Transverse colon (tissue), 4 donors: Measurements from ENCODE around the gene AGPS. TPM values are rescaled to one million over a fixed set of nuclear protein-coding genes. Genes with fewer than 3 reads are reported as not detected.

Experiments used
- DNase-seq: peaks from one replicate; pipeline ENCODE4 v3.0.0-alpha.2; 2019
- H3K27ac ChIP-seq, 4 donors: fragments of 200-600 bp; sonication (generic); 2 replicates each; pipeline ENCODE4 v1.5.1; 2016 to 2018; ENCODE audit warnings: inconsistent platforms in 4 of 4
- H3K27me3 ChIP-seq: fragments of 200-600 bp; sonication (generic); 2 replicates; pipeline ENCODE4 v1.5.1; 2017; ENCODE audit warnings: inconsistent platforms
- H3K36me3 ChIP-seq, 4 donors: fragments of 200-600 bp; sonication (generic); 2 replicates each; pipeline ENCODE4 v1.5.1; 2017 to 2019; ENCODE audit warnings: inconsistent platforms in 4 of 4
- H3K4me1 ChIP-seq, 4 donors: fragments of 200-600 bp; sonication (generic); 2 replicates each; pipeline ENCODE4 v1.5.1; 2017 to 2020; ENCODE audit warnings: inconsistent platforms in 4 of 4
- H3K4me3 ChIP-seq, 4 donors: fragments of 200-600 bp; sonication (generic); 1 replicate in 1 of 4; 2 replicates in 3 of 4; pipeline versions ENCODE4 v1.5.1 to v1.6.1; 2017 to 2019; ENCODE audit warnings: inconsistent platforms in 4 of 4
- H3K9me3 ChIP-seq, 2 donors: fragments of 200-600 bp; sonication (generic); 2 replicates each; pipeline ENCODE4 v1.5.1; 2017 to 2019; ENCODE audit warnings: inconsistent platforms in 2 of 2
- CTCF ChIP-seq, 5 experiments: fragments of 200-600 bp in 3 of 5; fragments of 450-650 bp in 2 of 5; sonication (generic) in 3 of 5; IDR thresholded peaks; 1 replicate in 2 of 5; 2 replicates in 3 of 5; pipeline ENCODE4 v1.5.1; 2016 to 2017; ENCODE audit warnings: antibody characterized with exemption in 5 of 5, inconsistent platforms in 3 of 5, mild to moderate bottlenecking in 2 of 5, moderate library complexity in 1 of 5
- EP300 ChIP-seq: sonication (generic); formaldehyde crosslinking; IDR thresholded peaks from one replicate; pipeline ENCODE4 v1.6.1; 2017; ENCODE audit warnings: antibody characterized with exemption, low read depth
- POLR2A ChIP-seq: fragments of 450-650 bp; IDR thresholded peaks from one replicate; pipeline ENCODE4 v1.6.1; 2016; ENCODE audit warnings: antibody characterized with exemption, mild to moderate bottlenecking, moderate library complexity
- POLR2AphosphoS5 ChIP-seq, 3 donors: sonication (generic); formaldehyde crosslinking; IDR thresholded peaks; one replicate each; pipeline ENCODE4 v1.6.1; 2016; ENCODE audit warnings: antibody characterized with exemption in 3 of 3
- WGBS, 2 donors: methylation state at CpG; one replicate each; pipeline ENCODE4 v1.1.5; 2018; ENCODE audit warnings: low coverage in 1 of 2; 5-methylcytosine and 5-hydroxymethylcytosine counted together
- in situ Hi-C, 4 donors: fragments of 200-750 bp; cut with MboI; loops; one replicate each; pipeline versions ENCODE4 v1.15.0 to v1.15.1; 2017; ENCODE audit warnings: low sequenced_read_pairs in 3 of 4, low pct_ligation_motif_present in 1 of 4, low pct_unique_long_range_greater_than_20kb in 1 of 4
- intact Hi-C: fragments of 100-400 bp; cut with DNase I; formaldehyde crosslinking; loops from one replicate; pipeline ENCODE4 v1.15.1; 2023; ENCODE audit warnings: low total_unique reads
- total RNA-seq, 4 donors: library from RNA; depleted of rRNA; stranded (reverse); fragments of >200 nt; gene quantifications; one replicate each; pipeline ENCODE4 v1.1.0, GENCODE V29; 2016

AGPS gene
- total RNA-seq, 4 donors from 2014 or later, result 15.0 to 81.6 (median 58.1) TPM

GRCh38 chr2:177380181-177380580, 12.4 kb upstream of the AGPS start:
- in situ Hi-C loops, result no loop called here
- no peaks in the 10 kb centered on the region for H3K9me3 ChIP-seq
- 91 to 100% methylated on average over 3 of the region's 3 CpGs for WGBS, 2 donors

GRCh38 chr2:177383935-177384334, 8.6 kb upstream of the AGPS start:
- no peak overlapping the region for H3K27ac ChIP-seq
- in situ Hi-C loops (no loop called here), intact Hi-C loops (no loop called here)
- no peaks in the 10 kb centered on the region for H3K36me3 ChIP-seq
- DNase-seq, result no peak
- WGBS, 2 donors, result 46 to 79% methylated on average over 2 of the region's 2 CpGs
- H3K9me3 ChIP-seq, result no peaks in the 10 kb centered on the region
- no peaks in the 10 kb centered on the region for H3K27me3 ChIP-seq
- TF ChIP-seq POLR2A (no peak), POLR2AphosphoS5 (IDR thresholded peaks at IDR 0.05) (no peak), CTCF (IDR thresholded peaks at IDR 0.05) (no peak), EP300 (no peak)
- H3K4me1 ChIP-seq, result no peaks in the 10 kb centered on the region
- H3K4me3 ChIP-seq, result no peak overlapping the region

More at GRCh38 chr2:177380181-177380580, 12.4 kb upstream of the AGPS start:
- H3K4me3 ChIP-seq, result no peak overlapping the region
- intact Hi-C loops, result no loop called here
- H3K4me1 ChIP-seq, result no peaks in the 10 kb centered on the region
- TF ChIP-seq POLR2A, result no peak
- H3K27me3 ChIP-seq, result no peaks in the 10 kb centered on the region
- no peak overlapping the region for H3K27ac ChIP-seq
- H3K36me3 ChIP-seq, result no peaks in the 10 kb centered on the region
- no peak for DNase-seq

GRCh38 chr2:177385151-177385550, 7.4 kb upstream of the AGPS start:
- 83 to 93% methylated on average over 1 to 2 of the region's 2 CpGs for WGBS, 2 donors
- H3K27ac ChIP-seq, result no peak overlapping the region
- TF ChIP-seq POLR2AphosphoS5 (IDR thresholded peaks at IDR 0.05), result no peak
- no peak for TF ChIP-seq CTCF (IDR thresholded peaks at IDR 0.05)
- TF ChIP-seq POLR2A, result no peak
- no peak for TF ChIP-seq EP300
- H3K36me3 ChIP-seq, result no peaks in the 10 kb centered on the region
- H3K9me3 ChIP-seq, result no peaks in the 10 kb centered on the region
- H3K4me3 ChIP-seq, result no peak overlapping the region
- intact Hi-C loops, result no loop called here
- H3K27me3 ChIP-seq, result no peaks in the 10 kb centered on the region
- in situ Hi-C loops, result no loop called here
- no peak for DNase-seq
- no peaks in the 10 kb centered on the region for H3K4me1 ChIP-seq

- WGBS, 2 donors, result 64 to 69% methylated on average over 3 to 4 of the region's 4 CpGs
- intact Hi-C loops (no loop called here), in situ Hi-C loops (no loop called here)
These were observed 676 bp upstream of the AGPS start for GRCh38 chr2:177391822-177392372.

More at GRCh38 chr2:177391822-177392372, 676 bp upstream of the AGPS start:
- no peak for DNase-seq
- Histone ChIP-seq H3K9me3 (no peaks in the 10 kb centered on the region), H3K36me3 (no peaks in the 10 kb centered on the region), H3K4me3 (peak overlapping the region; percentile 70 to 96 (median 82)), H3K27ac (peak overlapping the region; percentile 82 to 93 (median 88)), H3K27me3 (no peaks in the 10 kb centered on the region), H3K4me1 (peaks cover 11 to 42% (median 25%) of the 10 kb centered on the region in 4 donors)
- TF ChIP-seq POLR2A (no peak), POLR2AphosphoS5 (IDR thresholded peaks at IDR 0.05) (no peak), EP300 (no peak), CTCF (IDR thresholded peaks at IDR 0.05) (no peak)
